Lower lobe of right lung (tissue), 2 donors: ENCODE results near the gene EIF5AL1. TPM values are rescaled to one million over a fixed set of nuclear protein-coding genes. Genes with fewer than 3 reads are reported as not detected.
A peak's percentile ranks its signal among the peaks of the same experiment; 100 is the strongest.

Experiments
- ATAC-seq, 2 donors: fragments of 200-7000 bp; cut with Tn5 transposase; one replicate each; pipeline ENCODE4 v1.9.1; 2020 to 2022; ENCODE audit warnings: mild to moderate bottlenecking in 2 of 2, moderate library complexity in 2 of 2
- DNase-seq: peaks from one replicate; pipeline ENCODE4 v3.0.0-alpha.2; 2020
- H3K27ac ChIP-seq: fragments of 200-600 bp; one replicate; pipeline ENCODE4 v1.8.0; 2022
- H3K27me3 ChIP-seq: fragments of 200-600 bp; one replicate; pipeline ENCODE4 v1.8.0; 2022; ENCODE audit warnings: low read depth
- H3K36me3 ChIP-seq: fragments of 200-600 bp; one replicate; pipeline ENCODE4 v1.8.0; 2022; ENCODE audit warnings: mild to moderate bottlenecking
- H3K4me1 ChIP-seq: fragments of 200-600 bp; one replicate; pipeline ENCODE4 v1.8.0; 2022
- H3K4me3 ChIP-seq: fragments of 200-600 bp; one replicate; pipeline ENCODE4 v1.8.0; 2022; ENCODE audit warnings: mild to moderate bottlenecking
- H3K9me3 ChIP-seq: fragments of 200-600 bp; one replicate; pipeline ENCODE4 v1.8.0; 2022
- intact Hi-C: fragments of 100-400 bp; cut with DNase I; formaldehyde crosslinking; loops from one replicate; pipeline ENCODE4 v1.11.0; 2022
- total RNA-seq: library from RNA; stranded (reverse); fragmentation: NEBNext Ultra II Directional; extraction: Animal tissue kit (Norgen Biotek cat#: 25700); gene quantifications from one replicate; pipeline ENCODE4 v1.2.1, GENCODE V29; 2021
- TF ChIP-seq, protein P1 (sequence below): fragments of 200-600 bp; IDR thresholded peaks from one replicate; pipeline ENCODE4 v1.8.0; 2022; ENCODE audit warnings: antibody characterized with exemption, mild to moderate bottlenecking
- donor health status: DM: no; HTN: yes; CAD: no; lungs with severe emphysema.

The EIF5AL1 gene
- total RNA-seq, 1 donor from 2014 or later: not detected

DNA sequence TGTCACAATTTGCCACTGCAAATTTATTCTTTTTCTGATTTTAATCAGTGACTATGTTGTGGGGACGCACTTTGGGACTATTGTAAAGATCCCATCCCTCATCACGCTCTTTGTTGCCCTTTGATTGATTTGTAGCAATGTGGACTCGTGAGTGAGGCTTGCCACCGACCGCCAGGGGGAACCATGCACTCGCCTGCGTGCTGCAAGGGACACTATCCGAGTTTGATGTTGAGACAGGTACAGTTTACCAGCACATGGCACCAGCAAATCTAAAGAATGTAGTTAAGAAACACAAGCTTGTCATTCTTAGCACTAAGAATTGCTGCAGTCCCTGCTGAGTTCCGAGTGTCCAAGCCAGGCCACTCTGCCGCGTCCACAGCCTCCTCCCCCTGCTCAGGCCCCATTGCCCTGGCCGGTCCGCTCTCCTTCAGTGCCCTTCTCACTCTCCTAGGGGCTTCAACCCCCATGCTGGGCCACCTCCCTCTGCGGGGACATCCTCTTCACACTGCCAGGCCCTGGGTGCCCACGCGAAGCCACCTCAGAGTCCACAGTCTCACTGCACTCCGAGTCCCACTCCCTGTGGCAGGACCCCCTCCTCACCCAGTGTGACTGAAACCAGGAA, 49.9 kb downstream of the EIF5AL1 start:
- Histone ChIP-seq H3K4me1 (peaks cover 7% of the 10 kb centered on the region), H3K27ac (no peak overlapping the region), H3K4me3 (no peak overlapping the region), H3K9me3 (no peaks in the 10 kb centered on the region), H3K36me3 (no peaks in the 10 kb centered on the region), H3K27me3 (peaks cover 5% of the 10 kb centered on the region)
- intact Hi-C loops: no loop called here
- ATAC-seq: peak; percentile 74 to 79
- peak; percentile 77 for DNase-seq
- TF ChIP-seq, protein P1, sequence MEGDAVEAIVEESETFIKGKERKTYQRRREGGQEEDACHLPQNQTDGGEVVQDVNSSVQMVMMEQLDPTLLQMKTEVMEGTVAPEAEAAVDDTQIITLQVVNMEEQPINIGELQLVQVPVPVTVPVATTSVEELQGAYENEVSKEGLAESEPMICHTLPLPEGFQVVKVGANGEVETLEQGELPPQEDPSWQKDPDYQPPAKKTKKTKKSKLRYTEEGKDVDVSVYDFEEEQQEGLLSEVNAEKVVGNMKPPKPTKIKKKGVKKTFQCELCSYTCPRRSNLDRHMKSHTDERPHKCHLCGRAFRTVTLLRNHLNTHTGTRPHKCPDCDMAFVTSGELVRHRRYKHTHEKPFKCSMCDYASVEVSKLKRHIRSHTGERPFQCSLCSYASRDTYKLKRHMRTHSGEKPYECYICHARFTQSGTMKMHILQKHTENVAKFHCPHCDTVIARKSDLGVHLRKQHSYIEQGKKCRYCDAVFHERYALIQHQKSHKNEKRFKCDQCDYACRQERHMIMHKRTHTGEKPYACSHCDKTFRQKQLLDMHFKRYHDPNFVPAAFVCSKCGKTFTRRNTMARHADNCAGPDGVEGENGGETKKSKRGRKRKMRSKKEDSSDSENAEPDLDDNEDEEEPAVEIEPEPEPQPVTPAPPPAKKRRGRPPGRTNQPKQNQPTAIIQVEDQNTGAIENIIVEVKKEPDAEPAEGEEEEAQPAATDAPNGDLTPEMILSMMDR: peak; percentile 83

DNA sequence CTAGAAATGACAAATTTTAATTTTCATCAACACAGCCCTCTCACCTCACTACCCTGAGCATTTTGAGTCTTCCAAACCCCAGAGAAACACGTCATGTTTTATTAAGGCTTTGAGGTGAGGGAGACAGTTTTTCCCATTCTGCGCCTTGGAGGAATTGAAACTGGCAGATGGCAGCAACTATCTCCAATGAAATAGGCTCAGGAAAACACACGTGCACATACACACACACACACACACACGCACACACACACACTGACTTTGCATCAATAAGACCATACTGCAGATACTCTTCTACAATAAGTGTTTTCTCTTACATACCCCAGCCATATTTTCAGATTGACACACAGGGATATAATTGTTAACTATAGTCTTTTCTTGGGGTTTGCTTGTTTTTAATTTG, 51.1 kb downstream of the EIF5AL1 start:
- H3K4me1 ChIP-seq: peaks cover 7% of the 10 kb centered on the region
- peaks cover 5% of the 10 kb centered on the region for H3K27me3 ChIP-seq
- H3K36me3 ChIP-seq: no peaks in the 10 kb centered on the region
- no peak for ATAC-seq
- H3K4me3 ChIP-seq: no peak overlapping the region
- no peak overlapping the region for H3K27ac ChIP-seq
- H3K9me3 ChIP-seq: no peaks in the 10 kb centered on the region
- TF ChIP-seq, protein P1: no peak
- intact Hi-C loops: no loop called here
- no peak for DNase-seq

Other genes starting within 250 kb of the EIF5AL1 start
- gene PPIF, start 165.1 kb upstream of the EIF5AL1 start, total RNA-seq: 28.5 TPM
- 34.7 TPM for gene ZCCHC24, start 66.9 kb upstream of the EIF5AL1 start, total RNA-seq
- 14,717 TPM for gene SFTPA2, start 47.9 kb downstream of the EIF5AL1 start, total RNA-seq
- 10,352 TPM for gene SFTPA1, start 98.4 kb downstream of the EIF5AL1 start, total RNA-seq
- gene NUTM2B, start 190.7 kb downstream of the EIF5AL1 start, total RNA-seq: 2.5 TPM